GM12878 (cell line): ENCODE measurements around the gene CTNNB1. TPM values are rescaled to one million over a fixed set of nuclear protein-coding genes. Genes with fewer than 3 reads are reported as not detected.

ENCODE experiments used
- ATAC-seq: fragments of 200-7000 bp; cut with Tn5 transposase; 3 replicates; pipeline ENCODE4 v1.9.1; 2020; ENCODE audit warnings: mild to moderate bottlenecking, moderate library complexity
- BruUV-seq: library from RNA; stranded (reverse); fragments of 400-500 nt; replicated peaks from 2 replicates; lab custom pipeline; 2021; lab: Mats Ljungman, UMichigan
- CTCF ChIA-PET: fragments of 300-600 bp; sonication (Branson Sonifier 250); formaldehyde crosslinking; extraction: SDS; loops from one replicate; lab custom pipeline; 2021; ENCODE audit warnings: inconsistent platforms; lab: Yijun Ruan, JAX
- POLR2A ChIA-PET: fragments of 350-600 bp; formaldehyde crosslinking; extraction: SDS; loops from one replicate; lab custom pipeline; 2021; ENCODE audit warnings: inconsistent platforms; lab: Charles Lee
- RAD21 ChIA-PET: fragments of 300-600 bp; sonication (Branson Sonifier 250); formaldehyde crosslinking; loops from one replicate; lab custom pipeline; 2023; ENCODE audit warnings: antibody characterized with exemption; ENCODE audit not compliant: unreplicated experiment; lab: Charles Lee
- SMC1A ChIA-PET: fragments of 300-600 bp; sonication (Branson Sonifier 250); formaldehyde crosslinking; loops from one replicate; lab custom pipeline; 2023; ENCODE audit not compliant: unreplicated experiment, uncharacterized antibody; lab: Charles Lee
- DNase-seq: peaks from one replicate; pipeline ENCODE4 v3.0.0-alpha.2; 2011; ENCODE audit warnings: low read depth, low spot score
- FAIRE-seq: peaks from 3 replicates; lab custom pipeline; 2011; peaks lifted over from hg19 to GRCh38; lab: Jason Lieb, UNC
- H2AFZ ChIP-seq: 2 replicates; pipeline ENCODE4 v1.6.0; 2011; ENCODE audit warnings: low read depth, low read length, control low read depth; ENCODE audit not compliant: control insufficient read depth
- H3K27ac ChIP-seq: 2 replicates; pipeline ENCODE4 v1.5.1; 2011; ENCODE audit warnings: control low read depth; ENCODE audit not compliant: control insufficient read depth, insufficient read depth
- H3K27me3 ChIP-seq, 2 experiments: replicated peaks in 1 of 2; 2 replicates each; pipeline versions ENCODE4 v1.6.0 to v1.6.1; 2011; ENCODE audit warnings: low read length in 1 of 2; ENCODE audit not compliant: control insufficient read depth in 2 of 2, insufficient read depth in 2 of 2
- H3K36me3 ChIP-seq, 2 experiments: 2 replicates each; pipeline ENCODE4 v1.5.1; 2011; ENCODE audit warnings: low read length in 1 of 2; ENCODE audit not compliant: control insufficient read depth in 2 of 2, insufficient read depth in 2 of 2
- H3K4me1 ChIP-seq: 2 replicates; pipeline ENCODE4 v1.6.1; 2011; ENCODE audit warnings: mild to moderate bottlenecking, low read length, moderate library complexity, mixed read lengths; ENCODE audit not compliant: control insufficient read depth, insufficient read depth
- H3K4me2 ChIP-seq: 2 replicates; pipeline ENCODE4 v1.6.0; 2011; ENCODE audit warnings: control low read depth; ENCODE audit not compliant: control insufficient read depth, insufficient read depth
- H3K4me3 ChIP-seq: fragments of 200-600 bp; sonication (generic); 2 replicates; pipeline ENCODE4 v1.5.1; 2016
- H3K79me2 ChIP-seq: 2 replicates; pipeline ENCODE4 v1.6.0; 2011; ENCODE audit warnings: low read length; ENCODE audit not compliant: control insufficient read depth, insufficient read depth
- H3K9ac ChIP-seq: 2 replicates; pipeline ENCODE4 v1.8.0; 2011; ENCODE audit warnings: low read length, control low read depth, mixed read lengths; ENCODE audit not compliant: control insufficient read depth, insufficient read depth
- H3K9me3 ChIP-seq: replicated peaks from 3 replicates; pipeline ENCODE4 v1.5.1; 2011; ENCODE audit warnings: mild to moderate bottlenecking, low read length; ENCODE audit not compliant: control insufficient read depth, insufficient read depth
- H4K20me1 ChIP-seq: 2 replicates; pipeline ENCODE4 v1.6.0; 2011; ENCODE audit not compliant: control insufficient read depth, insufficient read depth
- BCL3 ChIP-seq: IDR thresholded peaks from 2 replicates; pipeline ENCODE4 v1.6.1; 2011; ENCODE audit warnings: borderline replicate concordance, low read depth, mild to moderate bottlenecking, moderate library complexity, low read length; ENCODE audit not compliant: insufficient read depth, poor library complexity, severe bottlenecking
- NR2C1 ChIP-seq: fragments of 450-650 bp; IDR thresholded peaks from 2 replicates; pipeline ENCODE4 v1.6.1; 2017; ENCODE audit warnings: antibody characterized with exemption, mild to moderate bottlenecking, moderate library complexity
- POLR2AphosphoS2 ChIP-seq: IDR thresholded peaks from 2 replicates; pipeline ENCODE4 v1.6.1; 2011; ENCODE audit warnings: low read depth, mild to moderate bottlenecking, low read length, improper control_type of control experiment, moderate library complexity
- POLR2AphosphoS5 ChIP-seq: IDR thresholded peaks from 2 replicates; pipeline ENCODE4 v1.6.1; 2011; ENCODE audit warnings: mild to moderate bottlenecking, low read length, inconsistent platforms
- SPI1 ChIP-seq: IDR thresholded peaks from 2 replicates; pipeline ENCODE4 v1.6.1; 2011; ENCODE audit warnings: low read depth, mild to moderate bottlenecking, low read length, moderate library complexity, borderline replicate concordance; ENCODE audit not compliant: insufficient read depth
- WGBS: methylation state at CpG from one replicate; pipeline ENCODE4 v1.1.6; 2016; ENCODE audit warnings: low lambda C conversion rate; ENCODE audit not compliant: insufficient replicate concordance, insufficient coverage; ENCODE audit errors: missing lambda C conversion rate; 5-methylcytosine and 5-hydroxymethylcytosine counted together
- in situ Hi-C: fragments of 300-500 bp; cut with MboI; formaldehyde crosslinking; loops from 9 replicates; pipeline ENCODE4 v1.14.3; 2018; ENCODE audit warnings: mixed read lengths
- intact Hi-C: fragments of 100-400 bp; cut with micrococcal nuclease; formaldehyde crosslinking; loops from one replicate; pipeline ENCODE4 v1.14.2; 2022; ENCODE audit not compliant: unreplicated experiment
- polyA plus RNA-seq, 11 experiments: library from polyadenylated mRNA; depleted of rRNA in 4 of 11; unstranded in 6 of 11; stranded (reverse) in 5 of 11; fragments of >200 nt; fragmentation: Nextera tagmentation in 4 of 11; fragmentation: Illumina TruSeq in 1 of 11; extraction: Ambion mirVana in 4 of 11; extraction: Trizol in 1 of 11; gene quantifications; 1 replicate in 1 of 11; 2 replicates in 10 of 11; pipeline versions ENCODE4 v1.2.1 to v1.2.3, GENCODE V29; 2011 to 2016; ENCODE audit warnings: inconsistent platforms in 2 of 11, missing spikeins in 2 of 11, low read depth in 1 of 11
- total RNA-seq, 4 experiments: library from RNA; depleted of rRNA in 3 of 4; stranded (reverse); fragments of >200 nt in 3 of 4; fragmentation: Illumina TruSeq in 1 of 4; extraction: Trizol in 1 of 4; gene quantifications; 2 replicates each; pipeline versions ENCODE4 v1.2.1 to v1.2.3, GENCODE V29; 2013 to 2021

Gene CTNNB1
- total and polyA plus RNA-seq, 10 of the 15 experiments (the other 5 are each of a cell fraction or from before 2014, with no cell fraction given), result 30.4 to 217 (median 138) TPM

- no peak for TF ChIP-seq NR2C1
- TF ChIP-seq BCL3, result no peak
- no peak for TF ChIP-seq POLR2AphosphoS5
Observed at GRCh38 chr3:41223078-41223477, 23.8 kb downstream of the CTNNB1 start (continued).

- Histone ChIP-seq H3K36me3 (peaks cover 10 to 18% of the 10 kb centered on the region in 2 experiments), H3K4me3 (no peak overlapping the region), H3K4me2 (no peak overlapping the region), H3K79me2 (peaks cover 41% of the 10 kb centered on the region), H3K4me1 (no peaks in the 10 kb centered on the region), H4K20me1 (peaks cover 2% of the 10 kb centered on the region), H2AFZ (no peak overlapping the region), H3K9me3 (no peaks in the 10 kb centered on the region), H3K9ac (no peak overlapping the region), H3K27ac (no peak overlapping the region), H3K27me3 (no peaks in the 10 kb centered on the region)
- SMC1A ChIA-PET, result interaction anchor here (0.8 kb wide), 1 partner anchor 20 kb away, joined by 3 read pairs; no protein-coding TSS in a partner anchor
- CTCF ChIA-PET, result interaction anchor here (1.1 kb wide), 1 partner anchor 10 kb away, joined by 3 read pairs; no protein-coding TSS in a partner anchor
- in situ Hi-C loops, result no loop called here
- TF ChIP-seq SPI1 (peak; percentile 17; the same call in 1 of the 2 replicates), POLR2AphosphoS2 (no peak)
- WGBS, result 67% methylated on average over 2 of the region's 2 CpGs
- POLR2A ChIA-PET, result no interaction called here
- DNase-seq (no peak), FAIRE-seq (no peak), ATAC-seq (peak; percentile 32; the same call in 1 of the 3 replicates)
- RAD21 ChIA-PET, result no interaction called here
- no TSS peak for BruUV-seq
- intact Hi-C loops, result no loop called here
Observed at GRCh38 chr3:41223691-41224090, 24.4 kb downstream of the CTNNB1 start.
